Bronchial epithelial cell (primary cell): Measurements from ENCODE around the gene RAD51B. TPM values are rescaled to one million over a fixed set of nuclear protein-coding genes. Genes with fewer than 3 reads are reported as not detected.

ENCODE experiments used
- DNase-seq: peaks from one replicate; pipeline ENCODE4 v3.0.0-alpha.2; 2010; ENCODE audit warnings: low read depth
- FAIRE-seq: peaks from 2 replicates; lab custom pipeline; 2011; peaks lifted over from hg19 to GRCh38; lab: Jason Lieb, UNC
- H3K27me3 ChIP-seq: 2 replicates; pipeline ENCODE4 v1.5.1; 2011; ENCODE audit warnings: low read length; ENCODE audit not compliant: control insufficient read depth, insufficient read depth
- H3K36me3 ChIP-seq: 2 replicates; pipeline ENCODE4 v1.5.1; 2011; ENCODE audit warnings: low read length; ENCODE audit not compliant: control insufficient read depth, insufficient read depth
- H3K4me3 ChIP-seq: 2 replicates; pipeline ENCODE4 v1.5.1; 2011; ENCODE audit warnings: mild to moderate bottlenecking, low read depth, low read length, control low read depth
- CTCF ChIP-seq: IDR thresholded peaks from 2 replicates; pipeline ENCODE4 v1.5.1; 2011; ENCODE audit warnings: mild to moderate bottlenecking, moderate library complexity, low read length, control low read depth, inconsistent platforms; ENCODE audit not compliant: insufficient read depth, severe bottlenecking
- total RNA-seq: library from RNA; depleted of rRNA; stranded (reverse); fragments of >200 nt; gene quantifications from 2 replicates; pipeline ENCODE4 v1.2.1, GENCODE V29; 2014

The RAD51B gene
- total RNA-seq, 1 donor from 2014 or later: 12.1 TPM

GRCh38 chr14:67977434-67978034 lies 158.0 kb downstream of the RAD51B start:
- Histone ChIP-seq H3K4me3 (no peak overlapping the region), H3K36me3 (no peaks in the 10 kb centered on the region), H3K27me3 (no peaks in the 10 kb centered on the region)
- DNase-seq (no peak), FAIRE-seq (no peak)
- no peak for TF ChIP-seq CTCF

GRCh38 chr14:67978749-67979148 lies 159.2 kb downstream of the RAD51B start:
- Histone ChIP-seq H3K36me3 (no peaks in the 10 kb centered on the region), H3K4me3 (no peak overlapping the region), H3K27me3 (no peaks in the 10 kb centered on the region)
- no peak for TF ChIP-seq CTCF
- no peak for FAIRE-seq
- DNase-seq: no peak

- Histone ChIP-seq H3K4me3 (no peak overlapping the region), H3K27me3 (no peaks in the 10 kb centered on the region), H3K36me3 (no peaks in the 10 kb centered on the region)
- FAIRE-seq: no peak
- no peak for DNase-seq
- TF ChIP-seq CTCF: no peak
These were observed 163.4 kb downstream of the RAD51B start for GRCh38 chr14:67982711-67983608.

- H3K36me3 ChIP-seq: no peaks in the 10 kb centered on the region
- no peak for TF ChIP-seq CTCF
- H3K27me3 ChIP-seq: no peaks in the 10 kb centered on the region
- no peak overlapping the region for H3K4me3 ChIP-seq
- DNase-seq (no peak), FAIRE-seq (no peak)
These were observed 164.7 kb downstream of the RAD51B start for GRCh38 chr14:67984274-67984673.

- DNase-seq: no peak
- no peaks in the 10 kb centered on the region for H3K27me3 ChIP-seq
- H3K36me3 ChIP-seq: no peaks in the 10 kb centered on the region
- no peak for TF ChIP-seq CTCF
- H3K4me3 ChIP-seq: no peak overlapping the region
- no peak for FAIRE-seq
These were observed 166.7 kb downstream of the RAD51B start for GRCh38 chr14:67986131-67986841.
